ENCODE data around the gene ORC6.

Gene ORC6

GRCh38 chr16:46689365-46690280 is at the start of gene ORC6 (continued):
- TF ChIP-seq ZNF518A (tag by site-specific recombination; conservative IDR thresholded peaks at IDR 0.05; ENCODE audit: low read depth) (no peak), ZXDB (tag by site-specific recombination; IDR thresholded peaks at IDR 0.05) (peak; percentile 33; the same call in 1 of the 2 replicates), ZNF701 (tag by site-specific recombination; IDR thresholded peaks at IDR 0.05) (no peak), ZNF366 (tag by site-specific recombination; conservative IDR thresholded peaks at IDR 0.05) (peak; percentile 97), EGR2 (tag by site-specific recombination; IDR thresholded peaks at IDR 0.05; ENCODE audit: low read depth) (peak; percentile 77), ZNF664 (tag by site-specific recombination; IDR thresholded peaks at IDR 0.05) (no peak), ZBTB26 (tag by site-specific recombination; optimal IDR thresholded peaks at IDR 0.05) (peak; percentile 82), ZNF449 (tag by site-specific recombination; IDR thresholded peaks at IDR 0.05) (0 out of 2 replicates have a peak, but pooled peaks have one; percentile 37), KLF9 (tag by site-specific recombination; IDR thresholded peaks at IDR 0.05; ENCODE audit: low read depth) (no peak), ZNF521 (tag by site-specific recombination; IDR thresholded peaks at IDR 0.05) (no peak), FEZF1 (tag by site-specific recombination; IDR thresholded peaks at IDR 0.05) (peak; percentile 31; the same call in 1 of the 2 replicates), ZNF2 (tag by site-specific recombination; IDR thresholded peaks at IDR 0.05) (peak; percentile 29; the same call in 1 of the 2 replicates), ZNF138 (tag by site-specific recombination; IDR thresholded peaks at IDR 0.05; ENCODE audit: borderline replicate concordance) (no peak), ZNF112 (tag by site-specific recombination; IDR thresholded peaks at IDR 0.05) (no peak), SP2 (tag by site-specific recombination; IDR thresholded peaks at IDR 0.05) (peak; percentile 71), KLF1 (tag by site-specific recombination; IDR thresholded peaks at IDR 0.05) (0 out of 2 replicates have a peak, but pooled peaks have one; percentile 12), ZNF501 (tag by site-specific recombination; IDR thresholded peaks at IDR 0.05) (peak; percentile 32; the same call in 1 of the 2 replicates), ZNF341 (tag by site-specific recombination; IDR thresholded peaks at IDR 0.05; ENCODE audit: low read depth) (peak; percentile 61; the same call in 1 of the 2 replicates), ZSCAN5A (tag by site-specific recombination; IDR thresholded peaks at IDR 0.05) (no peak), ZNF76 (tag by site-specific recombination; IDR thresholded peaks at IDR 0.05; ENCODE audit: borderline replicate concordance, low read depth) (peak; percentile 78)

Measured in HEK293 (cell line).